Measurements from ENCODE around the gene GPR150.

The GPR150 gene

DNA sequence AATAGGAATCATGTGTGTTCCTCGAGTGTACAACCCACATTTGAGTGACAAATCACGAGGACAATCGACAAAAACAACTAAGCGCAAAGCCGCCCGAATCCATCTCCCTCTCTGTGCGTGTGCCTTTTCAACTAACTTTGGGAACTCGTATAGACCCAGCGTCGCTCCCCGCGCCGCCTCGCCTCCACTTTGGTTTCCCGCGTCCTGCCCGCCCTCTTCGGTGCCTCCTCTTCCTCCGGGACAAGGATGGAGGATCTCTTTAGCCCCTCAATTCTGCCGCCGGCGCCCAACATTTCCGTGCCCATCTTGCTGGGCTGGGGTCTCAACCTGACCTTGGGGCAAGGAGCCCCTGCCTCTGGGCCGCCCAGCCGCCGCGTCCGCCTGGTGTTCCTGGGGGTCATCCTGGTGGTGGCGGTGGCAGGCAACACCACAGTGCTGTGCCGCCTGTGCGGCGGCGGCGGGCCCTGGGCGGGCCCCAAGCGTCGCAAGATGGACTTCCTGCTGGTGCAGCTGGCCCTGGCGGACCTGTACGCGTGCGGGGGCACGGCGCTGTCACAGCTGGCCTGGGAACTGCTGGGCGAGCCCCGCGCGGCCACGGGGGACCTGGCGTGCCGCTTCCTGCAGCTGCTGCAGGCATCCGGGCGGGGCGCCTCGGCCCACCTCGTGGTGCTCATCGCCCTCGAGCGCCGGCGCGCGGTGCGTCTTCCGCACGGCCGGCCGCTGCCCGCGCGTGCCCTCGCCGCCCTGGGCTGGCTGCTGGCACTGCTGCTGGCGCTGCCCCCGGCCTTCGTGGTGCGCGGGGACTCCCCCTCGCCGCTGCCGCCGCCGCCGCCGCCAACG, at the start of gene GPR150:
TSS of gene GPR150 (plus strand) at position 58 of the 840 bp plus-strand sequence. CDS start at position 247, 189 bp downstream.
- TF ChIP-seq, protein P1, sequence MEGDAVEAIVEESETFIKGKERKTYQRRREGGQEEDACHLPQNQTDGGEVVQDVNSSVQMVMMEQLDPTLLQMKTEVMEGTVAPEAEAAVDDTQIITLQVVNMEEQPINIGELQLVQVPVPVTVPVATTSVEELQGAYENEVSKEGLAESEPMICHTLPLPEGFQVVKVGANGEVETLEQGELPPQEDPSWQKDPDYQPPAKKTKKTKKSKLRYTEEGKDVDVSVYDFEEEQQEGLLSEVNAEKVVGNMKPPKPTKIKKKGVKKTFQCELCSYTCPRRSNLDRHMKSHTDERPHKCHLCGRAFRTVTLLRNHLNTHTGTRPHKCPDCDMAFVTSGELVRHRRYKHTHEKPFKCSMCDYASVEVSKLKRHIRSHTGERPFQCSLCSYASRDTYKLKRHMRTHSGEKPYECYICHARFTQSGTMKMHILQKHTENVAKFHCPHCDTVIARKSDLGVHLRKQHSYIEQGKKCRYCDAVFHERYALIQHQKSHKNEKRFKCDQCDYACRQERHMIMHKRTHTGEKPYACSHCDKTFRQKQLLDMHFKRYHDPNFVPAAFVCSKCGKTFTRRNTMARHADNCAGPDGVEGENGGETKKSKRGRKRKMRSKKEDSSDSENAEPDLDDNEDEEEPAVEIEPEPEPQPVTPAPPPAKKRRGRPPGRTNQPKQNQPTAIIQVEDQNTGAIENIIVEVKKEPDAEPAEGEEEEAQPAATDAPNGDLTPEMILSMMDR (IDR thresholded peaks at IDR 0.05; ENCODE audit: low read depth, low read length) = no peak
- DNase-seq (ENCODE audit: extremely low read depth, low read depth) = no peak

DNA sequence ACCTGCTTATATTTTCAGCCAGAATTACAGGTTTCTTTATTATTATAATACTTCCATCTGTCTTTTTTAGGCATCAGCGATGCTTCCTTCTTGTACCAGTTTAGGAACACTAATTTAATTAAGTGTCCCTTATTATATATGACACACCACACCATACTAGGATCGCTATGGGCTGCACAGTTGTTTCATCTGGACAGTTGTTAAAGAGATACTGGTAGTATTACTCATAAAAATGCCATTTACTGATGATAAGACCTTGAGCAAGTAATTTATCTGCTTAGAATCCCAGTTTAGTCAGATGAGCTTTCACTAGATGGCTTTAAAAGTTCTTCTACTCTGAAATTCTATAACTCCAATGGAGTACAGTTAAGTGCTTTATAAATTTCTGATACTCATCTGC, 47.9 kb upstream of the GPR150 start:
- TF ChIP-seq, protein P1 (IDR thresholded peaks at IDR 0.05; ENCODE audit: low read depth, low read length) = no peak
- DNase-seq (ENCODE audit: extremely low read depth, low read depth) = no peak

DNA sequence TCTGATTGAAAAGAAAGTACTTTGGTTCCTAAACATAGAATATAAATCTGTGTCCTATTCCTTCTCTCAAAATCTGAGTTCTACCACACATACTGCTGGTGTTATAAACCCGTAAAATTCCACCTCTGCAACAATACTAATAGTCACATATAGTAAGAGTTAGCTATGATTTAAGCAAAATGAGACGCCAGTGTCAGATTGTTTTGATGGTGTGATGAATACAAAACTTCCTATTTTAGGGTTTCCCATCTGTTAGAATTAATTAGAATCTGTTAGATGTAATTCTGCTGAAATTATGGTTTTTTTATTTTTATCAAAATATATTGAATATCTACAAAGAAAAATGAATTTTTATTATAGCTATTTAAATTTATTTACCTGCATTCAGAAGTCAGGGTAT, 38.3 kb upstream of the GPR150 start:
- no peak for DNase-seq (ENCODE audit: extremely low read depth, low read depth)
- TF ChIP-seq, protein P1 (IDR thresholded peaks at IDR 0.05; ENCODE audit: low read depth, low read length) = no peak

DNA sequence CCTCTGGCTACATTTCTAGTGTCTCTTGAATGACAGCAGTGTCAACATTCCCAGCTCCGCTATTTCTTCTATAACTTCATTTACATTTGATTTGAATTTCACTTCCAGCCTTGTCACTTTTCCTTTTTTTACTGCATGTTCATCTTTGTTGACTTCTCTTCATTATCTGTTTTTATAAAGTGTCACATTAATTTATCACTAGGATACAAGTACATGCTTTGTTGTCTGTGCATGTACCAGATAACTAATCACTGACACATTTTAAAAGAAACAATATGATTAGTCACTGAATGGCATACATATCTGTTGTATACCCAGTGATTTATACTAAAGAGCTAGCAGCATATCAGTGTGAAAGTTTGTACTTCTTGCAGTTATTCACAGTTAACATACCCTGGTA, 35.9 kb upstream of the GPR150 start:
- no peak for DNase-seq (ENCODE audit: extremely low read depth, low read depth)
- TF ChIP-seq, protein P1 (IDR thresholded peaks at IDR 0.05; ENCODE audit: low read depth, low read length) = no peak

DNA sequence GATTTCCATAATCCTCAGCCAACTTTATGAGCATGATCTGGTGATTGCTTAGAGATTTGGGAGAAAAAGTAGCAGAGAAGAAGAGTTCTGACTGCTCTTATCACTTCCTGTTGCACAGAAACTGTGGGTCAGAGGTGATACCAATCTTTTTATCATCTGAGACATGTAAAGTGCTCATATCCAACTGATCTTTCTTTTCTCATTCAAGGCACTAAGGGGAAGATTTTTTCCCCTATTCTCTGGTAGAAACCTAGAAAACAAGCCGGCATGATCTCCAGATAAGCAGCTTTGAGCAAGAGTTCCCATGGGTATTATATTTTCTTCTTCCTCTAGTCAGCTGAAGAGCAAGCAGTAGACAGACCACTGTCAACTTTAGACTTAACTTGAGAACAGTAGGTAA, 29.0 kb upstream of the GPR150 start:
- TF ChIP-seq, protein P1 (IDR thresholded peaks at IDR 0.05; ENCODE audit: low read depth, low read length) = no peak
- no peak for DNase-seq (ENCODE audit: extremely low read depth, low read depth)

DNA sequence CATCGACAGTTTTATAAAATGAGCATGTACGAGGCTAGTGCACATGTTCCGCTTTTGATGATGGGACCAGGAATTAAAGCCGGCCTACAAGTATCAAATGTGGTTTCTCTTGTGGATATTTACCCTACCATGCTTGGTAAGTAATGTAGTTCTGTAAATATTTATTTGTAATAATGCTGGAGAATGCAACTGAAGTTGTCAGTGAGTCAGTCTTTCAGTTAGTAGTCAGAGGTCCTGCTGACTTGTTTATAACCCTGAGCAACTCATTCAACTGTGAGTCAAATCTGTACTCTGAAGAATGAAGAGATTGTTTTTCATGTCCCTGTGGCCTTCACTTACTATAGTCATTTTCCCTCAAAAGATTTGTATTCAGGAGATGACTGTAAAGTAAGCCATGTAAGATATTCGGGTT, 28.4 kb upstream of the GPR150 start:
- TF ChIP-seq, protein P1 (IDR thresholded peaks at IDR 0.05; ENCODE audit: low read depth, low read length) = no peak
- DNase-seq (ENCODE audit: extremely low read depth, low read depth) = peak; percentile 19

DNA sequence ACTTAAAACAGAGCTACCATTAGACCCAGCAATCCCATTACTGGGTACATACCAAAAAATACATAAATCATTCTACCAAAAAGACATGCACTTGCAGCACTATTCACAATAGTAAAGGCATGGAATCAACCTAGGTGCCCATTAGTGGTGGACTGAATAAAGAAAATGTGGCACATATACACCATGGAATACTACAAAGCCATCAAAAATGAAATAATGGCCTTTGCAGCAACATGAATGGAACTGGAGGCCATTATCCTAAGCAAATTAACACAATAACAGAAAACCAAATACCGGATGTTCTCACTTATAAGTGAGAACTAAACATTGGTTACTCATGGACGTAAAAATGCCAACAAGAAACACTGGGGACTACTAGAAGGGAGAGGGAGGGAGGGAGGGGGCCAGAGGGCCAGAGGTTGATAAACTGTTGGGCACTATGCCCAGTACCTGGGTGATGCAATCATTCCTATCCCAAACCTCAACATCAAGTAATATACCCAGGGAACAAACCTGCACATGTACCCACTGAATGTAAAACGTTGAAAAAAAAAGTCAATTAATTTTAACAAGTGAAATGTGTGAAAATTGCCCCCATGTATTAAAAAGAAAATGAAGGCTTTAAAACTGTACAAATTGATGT, 24.5 kb upstream of the GPR150 start:
- DNase-seq (ENCODE audit: extremely low read depth, low read depth) = no peak
- TF ChIP-seq, protein P1 (IDR thresholded peaks at IDR 0.05; ENCODE audit: low read depth, low read length) = no peak

All from AG09319 (cell line).